PC-3 (cell line): ENCODE results near the gene TUBB6. TPM values are rescaled to one million over a fixed set of nuclear protein-coding genes. Genes with fewer than 3 reads are reported as not detected.
A peak's percentile ranks its signal among the peaks of the same experiment; 100 is the strongest.

Experiments used
- ATAC-seq: fragments of 200-7000 bp; cut with Tn5 transposase; 2 replicates; pipeline ENCODE4 v1.9.1; 2020; ENCODE audit warnings: mild to moderate bottlenecking, moderate library complexity
- BruUV-seq: library from RNA; stranded (reverse); fragments of 400-500 nt; replicated peaks from 2 replicates; lab custom pipeline; 2021; lab: Mats Ljungman, UMichigan
- CTCF ChIA-PET: fragments of 300-600 bp; sonication (Branson Sonifier 250); formaldehyde crosslinking; loops from one replicate; lab custom pipeline; 2022; ENCODE audit warnings: antibody characterized with exemption; lab: Charles Lee
- POLR2A ChIA-PET: fragments of 300-600 bp; sonication (Branson Sonifier 250); formaldehyde crosslinking; loops from one replicate; lab custom pipeline; 2022; ENCODE audit warnings: antibody characterized with exemption; ENCODE audit not compliant: unreplicated experiment; lab: Charles Lee
- DNase-seq: peaks from one replicate; pipeline ENCODE4 v3.0.0-alpha.2; 2015
- H2AFZ ChIP-seq: fragments of 300-600 bp; sonication (generic); 2 replicates; pipeline ENCODE4 v1.6.0; 2016; ENCODE audit warnings: antibody characterized with exemption, low read length
- H3F3A ChIP-seq: fragments of 300-600 bp; sonication (generic); one replicate; pipeline ENCODE4 v1.6.0; 2017; ENCODE audit warnings: antibody characterized with exemption, low read length, control low read depth, mild to moderate bottlenecking; ENCODE audit not compliant: unreplicated experiment
- H3K27ac ChIP-seq: fragments of 300-600 bp; sonication (generic); 2 replicates; pipeline ENCODE4 v1.5.1; 2016; ENCODE audit warnings: mild to moderate bottlenecking, low read length
- H3K27me3 ChIP-seq: fragments of 300-600 bp; sonication (generic); 2 replicates; pipeline ENCODE4 v1.6.1; 2016; ENCODE audit warnings: low read length, mixed read lengths
- H3K36me3 ChIP-seq: fragments of 300-600 bp; sonication (generic); 2 replicates; pipeline ENCODE4 v1.6.1; 2016; ENCODE audit warnings: low read depth, mixed run types, low read length, mixed read lengths
- H3K4me1 ChIP-seq: fragments of 300-600 bp; sonication (generic); 2 replicates; pipeline ENCODE4 v1.5.1; 2016; ENCODE audit warnings: low read length; ENCODE audit not compliant: insufficient read depth
- H3K4me2 ChIP-seq: fragments of 300-600 bp; sonication (generic); 2 replicates; pipeline ENCODE4 v1.6.0; 2016; ENCODE audit warnings: low read length
- H3K4me3 ChIP-seq: fragments of 300-600 bp; sonication (generic); 2 replicates; pipeline ENCODE4 v1.5.1; 2016; ENCODE audit warnings: mild to moderate bottlenecking, low read length, mixed read lengths
- H3K79me2 ChIP-seq: fragments of 300-600 bp; sonication (generic); 2 replicates; pipeline ENCODE4 v1.6.1; 2017; ENCODE audit warnings: low read length, mixed read lengths
- H3K9ac ChIP-seq: fragments of 300-600 bp; sonication (generic); 2 replicates; pipeline ENCODE4 v1.6.0; 2016; ENCODE audit warnings: mild to moderate bottlenecking, low read length
- H3K9me2 ChIP-seq: fragments of 300-600 bp; sonication (generic); replicated peaks from 2 replicates; pipeline ENCODE4 v1.6.1; 2016; ENCODE audit warnings: mixed run types, low read length, mixed read lengths
- H3K9me3 ChIP-seq: fragments of 300-600 bp; sonication (generic); 2 replicates; pipeline ENCODE4 v1.6.1; 2016; ENCODE audit warnings: low read length, mixed read lengths
- H4K20me1 ChIP-seq: fragments of 300-600 bp; sonication (generic); 2 replicates; pipeline ENCODE4 v1.6.1; 2016; ENCODE audit warnings: low read length, mixed read lengths
- EZH2 ChIP-seq: fragments of 300-600 bp; sonication (generic); IDR thresholded peaks from one replicate; pipeline ENCODE4 v1.6.1; 2017; ENCODE audit warnings: antibody characterized with exemption, mild to moderate bottlenecking, low read length; ENCODE audit not compliant: unreplicated experiment
- EZH2phosphoT487 ChIP-seq: fragments of 300-600 bp; sonication (generic); IDR thresholded peaks from 2 replicates; pipeline ENCODE4 v1.6.1; 2018; ENCODE audit warnings: mild to moderate bottlenecking, antibody characterized with exemption, low read length, borderline replicate concordance
- intact Hi-C: fragments of 100-400 bp; cut with micrococcal nuclease; formaldehyde crosslinking; loops from 2 replicates; pipeline ENCODE4 v1.9.0; 2023
- total RNA-seq: library from RNA; depleted of rRNA; stranded (reverse); fragments of >200 nt; gene quantifications from 2 replicates; pipeline ENCODE4 v1.2.3, GENCODE V29; 2014
- TF ChIP-seq, protein P1 (sequence below): fragments of 300-600 bp; sonication (generic); conservative IDR thresholded peaks from 2 replicates; pipeline ENCODE4 v1.5.1; 2017; ENCODE audit warnings: antibody characterized with exemption, low read depth, mild to moderate bottlenecking, low read length

TUBB6 gene
- total RNA-seq, 1 experiment from 2014 or later = 191 TPM

DNA sequence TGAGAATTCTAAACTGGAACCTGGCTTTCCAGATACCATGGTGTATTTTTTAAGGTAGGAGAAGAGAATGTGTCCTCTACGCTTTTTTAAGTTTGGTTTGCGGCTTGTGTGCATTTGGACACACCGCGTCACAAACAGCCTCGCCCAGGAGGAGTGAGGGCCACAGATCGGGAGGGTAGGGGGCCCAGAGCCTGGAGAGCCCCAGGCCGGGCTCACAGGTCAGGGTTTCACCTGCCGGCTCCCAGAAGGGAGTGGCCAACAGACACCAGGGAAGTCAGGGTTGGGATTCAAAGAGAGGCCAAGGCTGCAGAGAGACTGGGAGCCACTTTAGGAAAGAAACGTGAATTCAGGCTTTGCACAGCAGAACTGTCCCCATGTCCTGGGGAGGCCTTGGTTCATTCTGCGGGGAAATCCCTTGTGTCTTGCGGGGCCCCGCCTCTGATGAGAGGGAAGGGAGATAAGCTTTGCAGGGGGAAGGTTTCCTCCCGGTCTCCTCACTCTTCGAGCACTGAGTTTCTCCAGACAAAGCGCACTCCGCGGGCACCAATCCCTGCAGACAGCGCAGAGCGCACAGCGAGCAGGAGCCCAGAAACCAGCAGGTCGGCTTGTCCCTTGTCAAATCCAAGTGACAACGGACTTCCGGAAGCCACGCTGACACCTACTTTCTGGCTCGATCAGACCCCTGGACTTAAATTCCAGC lies 2.0 kb upstream of the TUBB6 start:
- Histone ChIP-seq H3K4me2 (no peak overlapping the region), H3K4me1 (peaks cover 22% of the 10 kb centered on the region), H3K27me3 (no peaks in the 10 kb centered on the region), H3K79me2 (peaks cover 8% of the 10 kb centered on the region; the same call in 1 of the 2 replicates), H2AFZ (no peak overlapping the region), H3K9ac (no peak overlapping the region), H3K9me2 (no peaks in the 10 kb centered on the region), H3K4me3 (no peak overlapping the region), H4K20me1 (no peaks in the 10 kb centered on the region), H3K27ac (no peak overlapping the region), H3K36me3 (no peaks in the 10 kb centered on the region), H3K9me3 (no peaks in the 10 kb centered on the region), H3F3A (no peaks in the 10 kb centered on the region)
- DNase-seq (no peak), ATAC-seq (no peak)
- POLR2A ChIA-PET = no interaction called here
- intact Hi-C loops = no loop called here
- TF ChIP-seq, protein P1, sequence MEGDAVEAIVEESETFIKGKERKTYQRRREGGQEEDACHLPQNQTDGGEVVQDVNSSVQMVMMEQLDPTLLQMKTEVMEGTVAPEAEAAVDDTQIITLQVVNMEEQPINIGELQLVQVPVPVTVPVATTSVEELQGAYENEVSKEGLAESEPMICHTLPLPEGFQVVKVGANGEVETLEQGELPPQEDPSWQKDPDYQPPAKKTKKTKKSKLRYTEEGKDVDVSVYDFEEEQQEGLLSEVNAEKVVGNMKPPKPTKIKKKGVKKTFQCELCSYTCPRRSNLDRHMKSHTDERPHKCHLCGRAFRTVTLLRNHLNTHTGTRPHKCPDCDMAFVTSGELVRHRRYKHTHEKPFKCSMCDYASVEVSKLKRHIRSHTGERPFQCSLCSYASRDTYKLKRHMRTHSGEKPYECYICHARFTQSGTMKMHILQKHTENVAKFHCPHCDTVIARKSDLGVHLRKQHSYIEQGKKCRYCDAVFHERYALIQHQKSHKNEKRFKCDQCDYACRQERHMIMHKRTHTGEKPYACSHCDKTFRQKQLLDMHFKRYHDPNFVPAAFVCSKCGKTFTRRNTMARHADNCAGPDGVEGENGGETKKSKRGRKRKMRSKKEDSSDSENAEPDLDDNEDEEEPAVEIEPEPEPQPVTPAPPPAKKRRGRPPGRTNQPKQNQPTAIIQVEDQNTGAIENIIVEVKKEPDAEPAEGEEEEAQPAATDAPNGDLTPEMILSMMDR = no peak
- TF ChIP-seq EZH2phosphoT487 (no peak), EZH2 (no peak)
- CTCF ChIA-PET = no interaction called here
- BruUV-seq = no TSS peak

DNA sequence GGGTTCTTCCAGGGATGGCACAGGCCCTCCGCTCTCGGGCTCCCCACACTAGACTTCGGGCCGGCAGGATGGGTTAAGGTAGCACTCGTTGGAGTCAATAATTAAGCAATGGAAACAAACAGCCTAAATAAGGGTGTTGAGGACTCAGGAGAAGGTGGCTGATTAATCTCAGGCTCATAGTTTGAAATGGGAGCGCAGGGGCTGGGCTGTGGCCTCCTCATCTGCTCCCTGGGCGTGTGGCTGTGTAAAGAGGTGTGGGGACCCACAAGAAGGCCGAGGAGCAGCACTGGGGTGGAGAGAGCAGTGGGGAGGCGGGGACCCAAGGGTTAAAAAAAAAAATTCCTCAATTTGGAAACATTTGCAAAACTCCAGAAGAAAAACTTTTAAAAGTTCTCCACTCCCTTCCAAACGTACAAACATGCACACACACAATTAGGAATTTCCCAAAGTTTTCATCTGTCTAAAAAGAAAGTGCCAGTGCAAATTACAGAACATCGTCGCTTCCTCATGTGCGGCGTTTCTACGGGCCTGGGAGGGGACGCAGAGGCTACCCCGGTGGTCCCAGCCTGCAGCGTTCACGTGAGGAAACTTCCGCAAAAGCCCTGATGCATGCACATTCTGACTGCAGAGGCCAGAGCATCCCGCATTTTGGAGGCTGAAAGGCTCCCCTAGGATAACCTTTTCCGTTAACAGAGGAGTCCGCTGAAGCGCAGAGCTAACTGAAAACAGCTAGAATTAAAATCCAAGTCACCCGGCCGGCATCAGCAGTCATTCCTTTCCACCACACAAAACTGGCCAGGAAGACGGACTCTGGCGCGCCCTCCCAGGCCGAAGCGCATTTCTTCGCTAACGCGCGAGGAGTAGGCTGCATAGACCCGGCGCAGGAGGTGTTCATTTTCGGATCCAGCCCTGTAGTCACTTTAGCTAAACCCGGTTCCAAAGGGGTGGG lies 1.0 kb upstream of the TUBB6 start:
- no peaks in the 10 kb centered on the region for H3F3A ChIP-seq
- POLR2A ChIA-PET = no interaction called here
- peaks cover 7% of the 10 kb centered on the region for H3K36me3 ChIP-seq
- no peak overlapping the region for H3K27ac ChIP-seq
- no peaks in the 10 kb centered on the region for H3K27me3 ChIP-seq
- DNase-seq (no peak), ATAC-seq (no peak)
- H3K4me2 ChIP-seq = no peak overlapping the region
- H4K20me1 ChIP-seq = no peaks in the 10 kb centered on the region
- intact Hi-C loops = no loop called here
- peaks cover 22% of the 10 kb centered on the region for H3K4me1 ChIP-seq
- H3K9ac ChIP-seq = no peak overlapping the region
- H3K9me3 ChIP-seq = peaks cover 6% of the 10 kb centered on the region; the same call in 1 of the 2 replicates
- H2AFZ ChIP-seq = no peak overlapping the region
- no peak overlapping the region for H3K4me3 ChIP-seq
- TSS peak; percentile 67 for BruUV-seq
- H3K9me2 ChIP-seq = no peaks in the 10 kb centered on the region
- H3K79me2 ChIP-seq = peaks cover 8% of the 10 kb centered on the region; the same call in 1 of the 2 replicates
- CTCF ChIA-PET = no interaction called here
- TF ChIP-seq EZH2 (no peak), EZH2phosphoT487 (no peak)
- TF ChIP-seq, protein P1 = no peak
